MCF 10A (cell line): Measurements from ENCODE around the gene CCDC85A. TPM values are rescaled to one million over a fixed set of nuclear protein-coding genes. Genes with fewer than 3 reads are reported as not detected.

ENCODE experiments used
- BruUV-seq: library from RNA; stranded (reverse); fragments of 400-500 nt; replicated peaks from 2 replicates; lab custom pipeline; 2021; lab: Mats Ljungman, UMichigan
- CTCF ChIA-PET: fragments of 300-600 bp; sonication (Branson Sonifier 250); formaldehyde crosslinking; extraction: SDS; loops from one replicate; lab custom pipeline; 2021; ENCODE audit warnings: antibody characterized with exemption, inconsistent platforms; lab: Yijun Ruan, JAX
- POLR2A ChIA-PET: fragments of 300-600, 350-650 bp; sonication (Branson Sonifier 250); formaldehyde crosslinking; extraction: SDS; loops from one replicate; lab custom pipeline; 2020; ENCODE audit warnings: antibody characterized with exemption, inconsistent platforms; lab: Yijun Ruan, JAX
- DNase-seq: peaks from one replicate; pipeline ENCODE4 v3.0.0-alpha.2; 2018; ENCODE audit not compliant: unreplicated experiment
- H3K27ac Mint-ChIP-seq: one replicate; pipeline ENCODE4 v1.8.0; 2022; ENCODE audit warnings: mild to moderate bottlenecking, low read depth, mixed read lengths; ENCODE audit not compliant: unreplicated experiment
- H3K27me3 Mint-ChIP-seq: one replicate; pipeline ENCODE4 v1.8.0; 2022; ENCODE audit warnings: mixed read lengths; ENCODE audit not compliant: insufficient read depth, unreplicated experiment
- H3K36me3 Mint-ChIP-seq: one replicate; pipeline ENCODE4 v1.8.0; 2022; ENCODE audit warnings: mild to moderate bottlenecking, moderate library complexity, mixed read lengths; ENCODE audit not compliant: insufficient read depth, unreplicated experiment
- H3K4me1 Mint-ChIP-seq: one replicate; pipeline ENCODE4 v1.8.0; 2022; ENCODE audit warnings: mixed read lengths; ENCODE audit not compliant: insufficient read depth, unreplicated experiment
- H3K4me3 Mint-ChIP-seq: one replicate; pipeline ENCODE4 v1.8.0; 2022; ENCODE audit warnings: mild to moderate bottlenecking, moderate library complexity, mixed read lengths; ENCODE audit not compliant: unreplicated experiment
- H3K9me3 Mint-ChIP-seq: one replicate; pipeline ENCODE4 v1.8.0; 2022; ENCODE audit warnings: mixed read lengths; ENCODE audit not compliant: unreplicated experiment
- CTCF ChIP-seq: fragments of 200-600 bp; IDR thresholded peaks from one replicate; pipeline ENCODE4 v1.8.0; 2022; ENCODE audit warnings: antibody characterized with exemption, mild to moderate bottlenecking; ENCODE audit not compliant: unreplicated experiment
- intact Hi-C: fragments of 100-400 bp; cut with micrococcal nuclease; formaldehyde crosslinking; loops from 2 replicates; pipeline ENCODE4 v1.14.1; 2022
- total RNA-seq: library from RNA; stranded (reverse); gene quantifications from 2 replicates; pipeline ENCODE4 v1.2.3, GENCODE V29; 2022

The CCDC85A gene
- total RNA-seq, 1 experiment from 2014 or later, result 0.16 TPM

- Mint-ChIP-seq H3K27me3 (no peaks in the 10 kb centered on the region), H3K4me3 (no peak overlapping the region), H3K4me1 (no peaks in the 10 kb centered on the region), H3K27ac (no peak overlapping the region), H3K36me3 (no peaks in the 10 kb centered on the region), H3K9me3 (no peaks in the 10 kb centered on the region)
- no TSS peak for BruUV-seq
- intact Hi-C loops, result no loop called here
- ChIA-PET POLR2A (no interaction called here), CTCF (no interaction called here)
- no peak for TF ChIP-seq CTCF
- DNase-seq, result no peak
Observed at GRCh38 chr2:56348392-56349210, 164.8 kb downstream of the CCDC85A start.

- Mint-ChIP-seq H3K9me3 (no peaks in the 10 kb centered on the region), H3K27me3 (no peaks in the 10 kb centered on the region), H3K4me1 (no peaks in the 10 kb centered on the region), H3K36me3 (no peaks in the 10 kb centered on the region), H3K27ac (no peak overlapping the region), H3K4me3 (no peak overlapping the region)
- ChIA-PET CTCF (no interaction called here), POLR2A (no interaction called here)
- no peak for TF ChIP-seq CTCF
- BruUV-seq, result no TSS peak
- intact Hi-C loops, result no loop called here
- DNase-seq, result no peak
Observed at GRCh38 chr2:56357655-56358295, 174.0 kb downstream of the CCDC85A start.

DNA sequence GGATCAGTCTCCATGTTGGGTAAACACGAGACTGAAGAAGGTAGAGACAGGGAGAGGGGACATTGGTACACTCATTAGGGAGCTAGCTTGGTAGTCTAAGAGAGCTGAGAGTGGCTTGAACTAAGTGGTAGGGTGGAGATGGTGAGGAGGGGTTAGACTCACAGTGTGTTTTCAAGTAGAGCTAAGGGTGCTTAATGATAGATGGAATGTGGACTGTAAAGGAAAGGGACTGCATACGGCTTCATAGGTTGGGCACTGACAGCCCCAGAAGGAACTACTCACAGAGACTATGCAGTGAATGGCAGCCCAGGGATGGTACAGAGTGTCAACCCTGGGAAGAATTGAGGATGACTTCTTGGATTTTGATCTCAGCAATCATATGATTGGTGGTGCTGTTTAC lies 178.1 kb downstream of the CCDC85A start:
- TF ChIP-seq CTCF, result no peak
- H3K27me3 Mint-ChIP-seq, result no peaks in the 10 kb centered on the region
- no peak overlapping the region for H3K4me3 Mint-ChIP-seq
- no peaks in the 10 kb centered on the region for H3K9me3 Mint-ChIP-seq
- CTCF ChIA-PET, result interaction anchor here (1.0 kb wide), 1 partner anchor 38 kb away, joined by 3 read pairs; no protein-coding TSS in a partner anchor
- H3K27ac Mint-ChIP-seq, result no peak overlapping the region
- H3K4me1 Mint-ChIP-seq, result no peaks in the 10 kb centered on the region
- no TSS peak for BruUV-seq
- no peak for DNase-seq
- intact Hi-C loops, result no loop called here
- POLR2A ChIA-PET, result no interaction called here
- no peaks in the 10 kb centered on the region for H3K36me3 Mint-ChIP-seq

GRCh38 chr2:56364902-56365301 lies 181.1 kb downstream of the CCDC85A start:
- no peak for TF ChIP-seq CTCF
- Mint-ChIP-seq H3K4me1 (no peaks in the 10 kb centered on the region), H3K36me3 (no peaks in the 10 kb centered on the region), H3K4me3 (no peak overlapping the region), H3K27me3 (no peaks in the 10 kb centered on the region), H3K27ac (no peak overlapping the region), H3K9me3 (no peaks in the 10 kb centered on the region)
- POLR2A ChIA-PET, result no interaction called here
- CTCF ChIA-PET, result no interaction called here
- no TSS peak for BruUV-seq
- no peak for DNase-seq
- intact Hi-C loops, result no loop called here
